Naive thymus-derived CD8-positive, alpha-beta T cell (primary cell): ENCODE data around the gene ZNF554. TPM values are rescaled to one million over a fixed set of nuclear protein-coding genes. Genes with fewer than 3 reads are reported as not detected.
A peak's percentile ranks its signal among the peaks of the same experiment; 100 is the strongest.

Experiments used
- ATAC-seq, 2 donors: fragments of 150-1000 bp; cut with Tn5 transposase in 1 of 2; sonication (Bioruptor Pico), chemical (Tn5 transposase) in 1 of 2; 1 replicate in 1 of 2; 2 replicates in 1 of 2; pipeline ENCODE4 v1.10.0; 2021; ENCODE audit warnings: mild to moderate bottlenecking in 2 of 2, moderate library complexity in 2 of 2
- POLR2A ChIA-PET: fragments of 350-600 bp; sonication (Branson Sonifier 250); formaldehyde crosslinking; loops from one replicate; lab custom pipeline; 2021; ENCODE audit warnings: antibody characterized with exemption; lab: Charles Lee
- DNase-seq, 10 donors: peaks; one replicate each; pipeline versions ENCODE4 v3.0.0 to v3.0.0-alpha.2; 2020 to 2022
- H3K27ac Mint-ChIP-seq, 10 donors: one replicate each; pipeline ENCODE4 v1.8.0; 2020 to 2022; ENCODE audit warnings: mild to moderate bottlenecking in 10 of 10, mixed read lengths in 10 of 10, moderate library complexity in 4 of 10, inconsistent platforms in 1 of 10
- H3K27me3 Mint-ChIP-seq, 5 donors: one replicate each; pipeline ENCODE4 v1.8.0; 2021 to 2022; ENCODE audit warnings: mixed read lengths in 5 of 5
- H3K36me3 Mint-ChIP-seq, 3 donors: one replicate each; pipeline ENCODE4 v1.8.0; 2020 to 2022; ENCODE audit warnings: mixed read lengths in 3 of 3, mild to moderate bottlenecking in 2 of 3, inconsistent platforms in 1 of 3
- H3K4me1 Mint-ChIP-seq, 4 donors: one replicate each; pipeline ENCODE4 v1.8.0; 2021 to 2022; ENCODE audit warnings: mixed read lengths in 4 of 4
- H3K4me3 Mint-ChIP-seq, 10 donors: one replicate each; pipeline ENCODE4 v1.8.0; 2020 to 2022; ENCODE audit warnings: mild to moderate bottlenecking in 10 of 10, mixed read lengths in 10 of 10, moderate library complexity in 6 of 10, inconsistent platforms in 1 of 10
- H3K9me3 Mint-ChIP-seq, 9 donors: one replicate each; pipeline ENCODE4 v1.8.0; 2020 to 2022; ENCODE audit warnings: mixed read lengths in 9 of 9, mild to moderate bottlenecking in 3 of 9, inconsistent platforms in 1 of 9, moderate library complexity in 1 of 9
- polyA plus RNA-seq, 3 donors: library from polyadenylated mRNA; unstranded; fragments of 300-500 nt; fragmentation: Illumina TruSeq; gene quantifications; one replicate each; pipeline ENCODE4 v1.2.3, GENCODE V29; 2021
- total RNA-seq, 8 experiments: library from RNA in 2 of 8; stranded (reverse) in 2 of 8; gene quantifications; one replicate each; pipeline ENCODE4 v1.2.3 and lab custom pipeline; 2021 to 2026

The ZNF554 gene
- total and polyA plus RNA-seq, 5 experiments from 2014 or later: 3.6 to 8.3 (median 7.6) TPM

- Mint-ChIP-seq H3K4me1 (peaks cover 5 to 36% (median 18%) of the 10 kb centered on the region in 4 donors), H3K27ac (peak overlapping the region in 6 of 10 donors; percentile 2 to 86 (median 23)), H3K36me3 (peaks cover 46 to 55% (median 47%) of the 10 kb centered on the region in 3 donors), H3K27me3 (no peaks in the 10 kb centered on the region), H3K4me3 (peak overlapping the region in 8 of 10 donors; percentile 31 to 70 (median 52)), H3K9me3 (peaks cover 0 to 51% (median 35%) of the 10 kb centered on the region in 9 donors)
- ATAC-seq: peak in 1 of 2 donors; percentile 33
- POLR2A ChIA-PET: no interaction called here
- no peak for DNase-seq
Measured at GRCh38 chr19:2850256-2850925, 30.7 kb downstream of the ZNF554 start.

- H3K27me3 Mint-ChIP-seq: no peaks in the 10 kb centered on the region
- H3K4me1 Mint-ChIP-seq: peaks cover 10 to 45% (median 27%) of the 10 kb centered on the region in 4 donors
- DNase-seq: no peak
- POLR2A ChIA-PET: no interaction called here
- peaks cover 0 to 60% (median 38%) of the 10 kb centered on the region in 9 donors for H3K9me3 Mint-ChIP-seq
- H3K36me3 Mint-ChIP-seq: peaks cover 43 to 50% (median 47%) of the 10 kb centered on the region in 3 donors
- no peak overlapping the region for H3K27ac Mint-ChIP-seq
- no peak for ATAC-seq
- peak overlapping the region in 1 of 10 donors; percentile 15 for H3K4me3 Mint-ChIP-seq
Measured at GRCh38 chr19:2852598-2852997, 32.9 kb downstream of the ZNF554 start.

GRCh38 chr19:2853015-2853606, 33.4 kb downstream of the ZNF554 start:
- H3K27me3 Mint-ChIP-seq: no peaks in the 10 kb centered on the region
- ATAC-seq: no peak
- H3K9me3 Mint-ChIP-seq: peaks cover 0 to 59% (median 38%) of the 10 kb centered on the region in 9 donors
- POLR2A ChIA-PET: no interaction called here
- H3K36me3 Mint-ChIP-seq: peaks cover 43 to 49% (median 47%) of the 10 kb centered on the region in 3 donors
- no peak overlapping the region for H3K27ac Mint-ChIP-seq
- H3K4me3 Mint-ChIP-seq: no peak overlapping the region
- peaks cover 10 to 51% (median 27%) of the 10 kb centered on the region in 4 donors for H3K4me1 Mint-ChIP-seq
- DNase-seq: no peak

GRCh38 chr19:2854849-2855248, 35.2 kb downstream of the ZNF554 start:
- ATAC-seq (no peak), DNase-seq (no peak)
- Mint-ChIP-seq H3K9me3 (peaks cover 0 to 59% (median 38%) of the 10 kb centered on the region in 9 donors), H3K27me3 (no peaks in the 10 kb centered on the region), H3K27ac (no peak overlapping the region), H3K4me1 (peaks cover 12 to 56% (median 27%) of the 10 kb centered on the region in 4 donors), H3K4me3 (no peak overlapping the region), H3K36me3 (peaks cover 43 to 47% (median 46%) of the 10 kb centered on the region in 3 donors)
- POLR2A ChIA-PET: interaction anchor here (0.6 to 1.1 kb wide), 2 partner anchors 16 to 205 kb away, joined by 3 to 7 read pairs; no protein-coding TSS in a partner anchor

GRCh38 chr19:2856457-2857050, 36.9 kb downstream of the ZNF554 start:
- H3K4me1 Mint-ChIP-seq: peaks cover 10 to 48% (median 17%) of the 10 kb centered on the region in 4 donors
- ATAC-seq (peak; percentile 90 to 93), DNase-seq (peak in 7 of 10 donors; percentile 27 to 86 (median 51))
- peaks cover 0 to 44% (median 30%) of the 10 kb centered on the region in 9 donors for H3K9me3 Mint-ChIP-seq
- POLR2A ChIA-PET: interaction anchor here (0.5 to 2.0 kb wide), 5 partner anchors 10 to 381 kb away, joined by 3 to 9 read pairs (median 3); partner anchors contain the start of genes GADD45B and ZNF555
- peak overlapping the region; percentile 3 to 93 (median 82) for H3K27ac Mint-ChIP-seq
- peaks cover 29 to 33% (median 33%) of the 10 kb centered on the region in 3 donors for H3K36me3 Mint-ChIP-seq
- H3K4me3 Mint-ChIP-seq: peak overlapping the region in 9 of 10 donors; percentile 46 to 79 (median 75)
- no peaks in the 10 kb centered on the region for H3K27me3 Mint-ChIP-seq

- DNase-seq (no peak), ATAC-seq (no peak)
- Mint-ChIP-seq H3K4me3 (no peak overlapping the region), H3K4me1 (peaks cover 10 to 46% (median 17%) of the 10 kb centered on the region in 4 donors), H3K27me3 (no peaks in the 10 kb centered on the region), H3K27ac (peak overlapping the region in 1 of 10 donors; percentile 70), H3K9me3 (peaks cover 0 to 21% (median 12%) of the 10 kb centered on the region in 9 donors), H3K36me3 (peaks cover 6 to 11% (median 10%) of the 10 kb centered on the region in 3 donors)
- POLR2A ChIA-PET: interaction anchor here (0.9 to 1.1 kb wide), 3 partner anchors 18 to 39 kb away, joined by 3 to 6 read pairs (median 3); partner anchors contain the start of genes ZNF554 and ZNF555
Measured at GRCh38 chr19:2858864-2859263, 39.2 kb downstream of the ZNF554 start.

- Mint-ChIP-seq H3K9me3 (peaks cover 0 to 2% (median 0%) of the 10 kb centered on the region in 9 donors), H3K4me3 (no peak overlapping the region), H3K4me1 (peaks cover 0 to 16% (median 6%) of the 10 kb centered on the region in 4 donors), H3K27ac (no peak overlapping the region), H3K27me3 (peaks cover 0 to 6% (median 3%) of the 10 kb centered on the region in 5 donors), H3K36me3 (no peaks in the 10 kb centered on the region)
- POLR2A ChIA-PET: interaction anchor here (0.6 kb wide), 1 partner anchor 87 kb away, joined by 3 read pairs; no protein-coding TSS in a partner anchor
- ATAC-seq: no peak
- DNase-seq: no peak
Measured at GRCh38 chr19:2863816-2864215, 44.1 kb downstream of the ZNF554 start.

- H3K36me3 Mint-ChIP-seq: no peaks in the 10 kb centered on the region
- POLR2A ChIA-PET: interaction anchor here (1.7 kb wide), 1 partner anchor 51 kb away, joined by 3 read pairs; no protein-coding TSS in a partner anchor
- H3K4me1 Mint-ChIP-seq: peaks cover 0 to 9% (median 4%) of the 10 kb centered on the region in 4 donors
- H3K4me3 Mint-ChIP-seq: peak overlapping the region in 1 of 10 donors; percentile 11
- no peak for DNase-seq
- H3K27me3 Mint-ChIP-seq: peaks cover 0 to 6% (median 3%) of the 10 kb centered on the region in 5 donors
- ATAC-seq: no peak
- peak overlapping the region in 1 of 10 donors; percentile 37 for H3K27ac Mint-ChIP-seq
- H3K9me3 Mint-ChIP-seq: no peaks in the 10 kb centered on the region
Measured at GRCh38 chr19:2865334-2866100, 45.8 kb downstream of the ZNF554 start.

- no peak overlapping the region for H3K4me3 Mint-ChIP-seq
Measured at GRCh38 chr19:2866495-2867024, 46.9 kb downstream of the ZNF554 start.

GRCh38 chr19:2867025-2867991, 47.6 kb downstream of the ZNF554 start, which contains the start of gene ZNF556:
ZNF556 (plus strand) TSS chr19:2867335; CDS start chr19:2867422, 87 bp downstream.
- H3K27me3 Mint-ChIP-seq: peaks cover 0 to 6% (median 3%) of the 10 kb centered on the region in 5 donors
- peak within 1 kb of the TSS in 1 of 10 donors; percentile 71 for H3K27ac Mint-ChIP-seq
- POLR2A ChIA-PET: interaction anchor here (1.1 kb wide), 2 partner anchors 10 to 18 kb away, joined by 3 read pairs; no protein-coding TSS in a partner anchor
- no peak for ATAC-seq
- H3K4me1 Mint-ChIP-seq: peaks cover 4 to 13% (median 7%) of the 10 kb centered on the region in 4 donors
- no peaks in the 10 kb centered on the region for H3K36me3 Mint-ChIP-seq
- no peak within 1 kb of the TSS for H3K4me3 Mint-ChIP-seq
- no peaks in the 10 kb centered on the region for H3K9me3 Mint-ChIP-seq
- DNase-seq: no peak

More at GRCh38 chr19:2866495-2867024, 46.9 kb downstream of the ZNF554 start:
- DNase-seq (no peak), ATAC-seq (no peak)
- Mint-ChIP-seq H3K9me3 (no peaks in the 10 kb centered on the region), H3K4me1 (peaks cover 1 to 9% (median 6%) of the 10 kb centered on the region in 4 donors), H3K27me3 (peaks cover 0 to 6% (median 3%) of the 10 kb centered on the region in 5 donors), H3K36me3 (no peaks in the 10 kb centered on the region), H3K27ac (peak overlapping the region in 1 of 10 donors; percentile 71)
- POLR2A ChIA-PET: interaction anchor here (1.1 kb wide), 2 partner anchors 10 to 19 kb away, joined by 3 read pairs; no protein-coding TSS in a partner anchor
